HepG2 (cell line): Measurements from ENCODE around the gene SAP25. TPM values are rescaled to one million over a fixed set of nuclear protein-coding genes. Genes with fewer than 3 reads are reported as not detected.
A peak's percentile ranks its signal among the peaks of the same experiment; 100 is the strongest.
"Not testable (repeated sequence)": the region's sequence is repeated elsewhere in the genome, so short reads cannot be mapped to it uniquely, and the experiment has no call there.

Experiments used
- ATAC-seq: fragments of 200-7000 bp; cut with Tn5 transposase; 3 replicates; pipeline ENCODE4 v1.9.1; 2020; ENCODE audit warnings: mild to moderate bottlenecking, moderate library complexity
- BruUV-seq: library from RNA; stranded (reverse); fragments of 400-500 nt; replicated peaks from 2 replicates; lab custom pipeline; 2021; lab: Mats Ljungman, UMichigan
- CTCF ChIA-PET: fragments of 300-600 bp; formaldehyde crosslinking; extraction: SDS; loops from one replicate; lab custom pipeline; 2021; ENCODE audit warnings: low total read pairs, inconsistent platforms, low intra/inter-chr PET ratio; lab: Yijun Ruan, JAX
- POLR2A ChIA-PET: fragments of 350-600 bp; sonication (Branson Sonifier 250); formaldehyde crosslinking; loops from one replicate; lab custom pipeline; 2020; ENCODE audit warnings: antibody characterized with exemption, inconsistent platforms; lab: Yijun Ruan, JAX
- DNase-seq: peaks from one replicate; pipeline ENCODE4 v3.0.0-alpha.2; 2015; ENCODE audit warnings: low spot score
- FAIRE-seq: peaks from 3 replicates; lab custom pipeline; 2011; peaks lifted over from hg19 to GRCh38; lab: Jason Lieb, UNC
- H2AFZ ChIP-seq: one replicate; pipeline ENCODE4 v1.6.1; 2011; ENCODE audit warnings: low read length, inconsistent platforms
- H3K27ac ChIP-seq: fragments of 300-600 bp; 3 replicates; pipeline ENCODE4 v1.8.0; 2011; ENCODE audit warnings: mixed run types, mild to moderate bottlenecking, mixed read lengths, low read length, inconsistent platforms; ENCODE audit not compliant: insufficient read depth; ENCODE audit errors: extremely low read length
- H3K27me3 ChIP-seq, 2 experiments: fragments of 200-600 bp in 1 of 2; 2 replicates in 1 of 2; 3 replicates in 1 of 2; pipeline versions ENCODE4 v1.6.0 to v1.8.0; 2011; ENCODE audit warnings: low read length in 2 of 2, mild to moderate bottlenecking in 2 of 2, moderate library complexity in 2 of 2, inconsistent platforms in 1 of 2; ENCODE audit not compliant: insufficient read depth in 2 of 2, control insufficient read depth in 1 of 2
- H3K36me3 ChIP-seq, 2 experiments: fragments of 200-600 bp in 1 of 2; replicated peaks in 1 of 2; 2 replicates in 1 of 2; 3 replicates in 1 of 2; pipeline versions ENCODE4 v1.5.1 to v1.8.0; 2011; ENCODE audit warnings: low read length in 2 of 2, inconsistent platforms in 1 of 2; ENCODE audit not compliant: insufficient read depth in 2 of 2, control insufficient read depth in 1 of 2
- H3K4me1 ChIP-seq: 2 replicates; pipeline ENCODE4 v1.5.1; 2012; ENCODE audit warnings: low read length, inconsistent platforms; ENCODE audit not compliant: insufficient read depth
- H3K4me2 ChIP-seq: 2 replicates; pipeline ENCODE4 v1.6.0; 2011; ENCODE audit warnings: low read depth, low read length, inconsistent platforms
- H3K4me3 ChIP-seq, 3 experiments: fragments of 200-600 bp in 1 of 3; sonication (generic), shearing (Covaris generic) in 1 of 3; replicated peaks in 1 of 3; 2 replicates each; pipeline ENCODE4 v1.5.1; 2011 to 2016; ENCODE audit warnings: low read length in 3 of 3, inconsistent platforms in 2 of 3, low read depth in 2 of 3, mild to moderate bottlenecking in 2 of 3, control low read depth in 1 of 3, mixed read lengths in 1 of 3; ENCODE audit not compliant: insufficient read depth in 1 of 3
- H3K79me2 ChIP-seq: one replicate; pipeline ENCODE4 v1.6.1; 2011; ENCODE audit warnings: low read length, inconsistent platforms; ENCODE audit not compliant: insufficient read depth
- H3K9ac ChIP-seq: 2 replicates; pipeline ENCODE4 v1.6.0; 2011; ENCODE audit warnings: mild to moderate bottlenecking, low read depth, low read length, inconsistent platforms; ENCODE audit not compliant: insufficient read depth
- H3K9me3 ChIP-seq: 2 replicates; pipeline ENCODE4 v1.5.1; 2012; ENCODE audit warnings: mild to moderate bottlenecking, low read length
- H4K20me1 ChIP-seq: 2 replicates; pipeline ENCODE4 v1.6.0; 2011; ENCODE audit warnings: inconsistent platforms, mild to moderate bottlenecking, low read length, moderate library complexity; ENCODE audit not compliant: insufficient read depth
- FOSL2 ChIP-seq: sonication (generic); formaldehyde crosslinking; IDR thresholded peaks from 2 replicates; pipeline ENCODE4 v1.4.0; 2020; ENCODE audit warnings: missing genetic modification reagents
- HNF4A ChIP-seq: sonication (generic); formaldehyde crosslinking; IDR thresholded peaks from 2 replicates; pipeline ENCODE4 v1.4.0; 2020; ENCODE audit warnings: missing genetic modification reagents
- POLR2AphosphoS5 ChIP-seq: IDR thresholded peaks from 2 replicates; pipeline ENCODE4 v1.6.1; 2012; ENCODE audit warnings: low read depth, low read length
- RBFOX2 ChIP-seq: fragments of 200-400 bp; formaldehyde crosslinking; IDR thresholded peaks from 2 replicates; pipeline ENCODE4 v1.6.1; 2017; ENCODE audit warnings: low read depth, mild to moderate bottlenecking, low read length
- RBM22 ChIP-seq: fragments of 200-400 bp; formaldehyde crosslinking; optimal IDR thresholded peaks from 2 replicates; pipeline ENCODE3; 2017; ENCODE audit warnings: mild to moderate bottlenecking, low read length, moderate library complexity
- WGBS: methylation state at CpG from one replicate; pipeline ENCODE4 v1.1.6; 2017; ENCODE audit warnings: low lambda C conversion rate; 5-methylcytosine and 5-hydroxymethylcytosine counted together
- in situ Hi-C: cut with HindIII; loops from 2 replicates; pipeline ENCODE4 v1.10.0; 2017; ENCODE audit warnings: low pct_unique_long_range_greater_than_20kb; ENCODE audit not compliant: extremely low pct_ligation_motif_present
- intact Hi-C: fragments of 100-400 bp; cut with micrococcal nuclease; formaldehyde crosslinking; loops from one replicate; pipeline ENCODE4 v1.10.0; 2022; ENCODE audit not compliant: unreplicated experiment
- polyA plus RNA-seq, 8 experiments: library from polyadenylated mRNA; depleted of rRNA in 3 of 8; stranded (reverse) in 7 of 8; unstranded in 1 of 8; fragments of >200 nt; fragmentation: Illumina TruSeq in 4 of 8; extraction: Trizol in 4 of 8; gene quantifications; 2 replicates each; pipeline versions ENCODE4 v1.2.1 to v1.2.3, GENCODE V29; 2011 to 2016; ENCODE audit warnings: low read depth in 4 of 8, missing spikeins in 1 of 8, mixed read lengths in 1 of 8; ENCODE audit not compliant: insufficient read depth in 1 of 8
- total RNA-seq, 5 experiments: library from RNA; depleted of rRNA; stranded (reverse); fragments of >200 nt; fragmentation: Illumina TruSeq; extraction: Trizol; gene quantifications; 2 replicates each; pipeline ENCODE4 v1.2.3, GENCODE V29; 2016; ENCODE audit warnings: low read depth in 1 of 5

SAP25 gene
- total and polyA plus RNA-seq, 2 of the 13 experiments (the other 11 are each of a cell fraction or from before 2014, with no cell fraction given) = 0.15 to 0.20 TPM

GRCh38 chr7:100548446-100548845 is 25.3 kb downstream of the SAP25 start:
- H3K9ac ChIP-seq, H3K4me3 ChIP-seq, DNase-seq, FAIRE-seq, in situ Hi-C loops, H2AFZ ChIP-seq, H4K20me1 ChIP-seq, BruUV-seq, H3K27me3 ChIP-seq, H3K9me3 ChIP-seq, CTCF ChIA-PET, ATAC-seq, intact Hi-C loops: not testable (repeated sequence)
- POLR2A ChIA-PET = interaction anchor here (0.9 to 2.1 kb wide), 3 partner anchors 9 to 11 kb away, joined by 3 to 7 read pairs (median 7); partner anchors contain the start of gene AGFG2
- H3K27ac ChIP-seq = peak overlapping the region; percentile 94
- peaks cover 48% of the 10 kb centered on the region for H3K79me2 ChIP-seq
- 0 out of 2 replicates have a peak overlapping the region, but pooled peaks have one; percentile 86 for H3K4me2 ChIP-seq
- H3K36me3 ChIP-seq = peaks cover 20 to 52% of the 10 kb centered on the region in 2 experiments
- TF ChIP-seq POLR2AphosphoS5 (0 out of 2 replicates have a peak, but pooled peaks have one; percentile 22), FOSL2 (peak; percentile 15; the same call in 1 of the 2 replicates)
- 93% methylated on average over 5 of the region's 5 CpGs for WGBS
- H3K4me1 ChIP-seq = peaks cover 86% of the 10 kb centered on the region

DNA sequence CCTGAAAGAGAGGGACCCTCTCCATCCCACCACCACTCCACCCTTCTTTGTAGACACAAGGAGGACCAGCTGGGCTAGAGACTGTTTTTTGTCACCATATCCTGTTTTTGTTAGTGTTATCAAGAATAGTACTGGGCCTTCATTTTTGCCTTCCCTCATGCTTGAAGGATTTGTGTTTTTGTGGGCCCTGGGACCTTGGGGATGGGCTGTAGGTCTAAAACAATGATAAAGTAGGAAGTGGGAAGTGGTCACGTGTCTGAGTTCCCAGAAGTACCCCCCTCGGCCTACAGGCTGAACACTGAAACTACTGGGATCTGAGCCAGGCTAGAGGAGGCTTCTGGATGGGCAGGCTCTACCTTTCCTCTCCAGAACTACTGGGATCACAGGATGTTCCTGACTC is 25.8 kb downstream of the SAP25 start:
- 82% methylated on average over 2 of the region's 2 CpGs for WGBS
- FAIRE-seq = no peak

More for the DNA sequence above, 25.8 kb downstream of the SAP25 start:
- no TSS peak for BruUV-seq
- Histone ChIP-seq H2AFZ (no peak overlapping the region), H3K27me3 (no peaks in the 10 kb centered on the region), H3K27ac (peak overlapping the region; percentile 94), H3K4me3 (no peak overlapping the region; a peak in 1 of 6 replicates), H3K9me3 (no peaks in the 10 kb centered on the region), H3K4me1 (peaks cover 85% of the 10 kb centered on the region), H3K4me2 (peak overlapping the region; percentile 86), H3K9ac (peak overlapping the region; percentile 41; the same call in 1 of the 2 replicates), H3K79me2 (peaks cover 51% of the 10 kb centered on the region)
- ATAC-seq (no peak), DNase-seq (no peak)
- in situ Hi-C loops (no loop called here), intact Hi-C loops (loop anchor here (1.0 kb wide), 1 partner anchor 20 kb away; no protein-coding TSS in a partner anchor)
- CTCF ChIA-PET = no interaction called here
- TF ChIP-seq RBFOX2 (peak; percentile 11; the same call in 1 of the 2 replicates), HNF4A (no peak), RBM22 (peak; percentile 14)
- TF ChIP-seq, all 625 proteins: peak for 2
- POLR2A ChIA-PET = interaction anchor here (0.9 to 1.0 kb wide), 2 partner anchors 8 to 23 kb away, joined by 3 read pairs; no protein-coding TSS in a partner anchor
- H3K36me3 ChIP-seq = peaks cover 15 to 47% of the 10 kb centered on the region in 2 experiments
- no peaks in the 10 kb centered on the region for H4K20me1 ChIP-seq
